Kidney (tissue), 14 donors: ENCODE data around the gene GP2. TPM values are rescaled to one million over a fixed set of nuclear protein-coding genes. Genes with fewer than 3 reads are reported as not detected.

Experiments used
- DNase-seq, 5 donors: peaks; one replicate each; pipeline ENCODE4 v3.0.0-alpha.2; 2013 to 2020
- FAIRE-seq: peaks from 2 replicates; lab custom pipeline; 2012; peaks lifted over from hg19 to GRCh38; lab: Jason Lieb, UNC
- H3K27ac ChIP-seq, 2 donors: one replicate each; pipeline ENCODE4 v1.7.0; 2013; ENCODE audit warnings: low read depth in 2 of 2, low read length in 2 of 2, inconsistent platforms in 1 of 2
- H3K27me3 ChIP-seq: one replicate; pipeline ENCODE4 v1.7.1; 2013; ENCODE audit warnings: low read length, inconsistent platforms; ENCODE audit not compliant: control insufficient read depth, insufficient read depth
- H3K36me3 ChIP-seq, 3 donors: one replicate each; pipeline versions ENCODE4 v1.7.0 to v1.7.1; 2013; ENCODE audit warnings: low read length in 3 of 3, control low read depth in 1 of 3, inconsistent platforms in 1 of 3; ENCODE audit not compliant: insufficient read depth in 3 of 3, control insufficient read depth in 2 of 3
- H3K4me1 ChIP-seq, 3 donors: one replicate each; pipeline versions ENCODE4 v1.7.0 to v1.7.1; 2013; ENCODE audit warnings: low read length in 3 of 3, inconsistent platforms in 1 of 3, low read depth in 1 of 3; ENCODE audit not compliant: control insufficient read depth in 2 of 3, insufficient read depth in 2 of 3
- H3K4me3 ChIP-seq, 3 donors: one replicate each; pipeline versions ENCODE4 v1.7.0 to v1.8.1; 2013; ENCODE audit warnings: low read length in 3 of 3, control low read depth in 1 of 3, inconsistent platforms in 1 of 3
- H3K9ac ChIP-seq, 3 donors: one replicate each; pipeline versions ENCODE4 v1.7.0 to v1.7.1; 2013; ENCODE audit warnings: low read length in 3 of 3, control low read depth in 1 of 3, inconsistent platforms in 1 of 3
- H3K9me3 ChIP-seq, 3 donors: one replicate each; pipeline versions ENCODE4 v1.7.0 to v1.7.1; 2013; ENCODE audit warnings: low read length in 3 of 3, control low read depth in 1 of 3, inconsistent platforms in 1 of 3; ENCODE audit not compliant: control insufficient read depth in 2 of 3, insufficient read depth in 1 of 3
- CTCF ChIP-seq: IDR thresholded peaks from 3 replicates; pipeline ENCODE4 v1.5.1; 2012; ENCODE audit warnings: mild to moderate bottlenecking, moderate library complexity, borderline replicate concordance; ENCODE audit not compliant: insufficient read depth; ENCODE audit errors: extremely low read depth
- intact Hi-C: fragments of 100-400 bp; cut with DNase I; formaldehyde crosslinking; loops from one replicate; pipeline ENCODE4 v1.11.1; 2022
- polyA plus RNA-seq: library from polyadenylated mRNA; stranded (reverse); fragments of 350-450 nt; fragmentation: Illumina TruSeq; extraction: RNeasy Lipid Tissue Mini Kit (QIAGEN cat#74804); gene quantifications from one replicate; pipeline ENCODE4 v1.2.3, GENCODE V29; 2014; ENCODE audit warnings: low read depth, low replicate concordance; ENCODE audit not compliant: insufficient read depth
- total RNA-seq: library from RNA; stranded (reverse); fragmentation: NEBNext Ultra II Directional; extraction: Animal tissue kit (Norgen Biotek cat#: 25700); gene quantifications from one replicate; pipeline ENCODE4 v1.2.1, GENCODE V29; 2021
- donor health status: control.
- donor health status: control.
- donor health status: control.
- donor health status: control.
- donor health status: control.
- donor health status: DM: yes; HTN: yes; CAD: no.
- donor health status: Normal renal cell carcinoma (clear cell type).

GP2 gene
- total and polyA plus RNA-seq, 2 donors from 2014 or later: 0.94 to 9.3 TPM

- H3K27ac ChIP-seq: peak overlapping the region; percentile 56 to 81
- no peak for TF ChIP-seq CTCF
- FAIRE-seq: no peak
These were observed 27.9 kb upstream of the GP2 start for GRCh38 chr16:20355114-20355782.

GRCh38 chr16:20353379-20353778, 26.1 kb upstream of the GP2 start:
- no peak for DNase-seq
- TF ChIP-seq CTCF: no peak

More at GRCh38 chr16:20355114-20355782, 27.9 kb upstream of the GP2 start:
- no peak overlapping the region for H3K9ac ChIP-seq
- no peaks in the 10 kb centered on the region for H3K36me3 ChIP-seq
- H3K9me3 ChIP-seq: no peaks in the 10 kb centered on the region
- intact Hi-C loops: no loop called here
- DNase-seq: no peak
- H3K4me3 ChIP-seq: no peak overlapping the region
- H3K27me3 ChIP-seq: no peaks in the 10 kb centered on the region
- peaks cover 0 to 7% (median 0%) of the 10 kb centered on the region in 3 donors for H3K4me1 ChIP-seq

GRCh38 chr16:20352615-20353014, 25.3 kb upstream of the GP2 start, which contains the start of gene UMOD:
UMOD (minus strand) TSS chr16:20352715; CDS start chr16:20350737, 1,978 bp downstream.
- intact Hi-C loops: no loop called here
- FAIRE-seq (no peak), DNase-seq (peak in 1 of 5 donors; percentile 15)
- peaks cover 0 to 7% (median 4%) of the 10 kb centered on the region in 3 donors for H3K4me1 ChIP-seq
- no peak for TF ChIP-seq CTCF
- peak within 1 kb of the TSS in 1 of 3 donors; percentile 68 for H3K9ac ChIP-seq
- no peaks in the 10 kb centered on the region for H3K27me3 ChIP-seq
- no peaks in the 10 kb centered on the region for H3K9me3 ChIP-seq
- H3K27ac ChIP-seq: peak within 1 kb of the TSS; percentile 70 to 81
- H3K4me3 ChIP-seq: peak within 1 kb of the TSS in 2 of 3 donors; percentile 46 to 57
- H3K36me3 ChIP-seq: no peaks in the 10 kb centered on the region

More at GRCh38 chr16:20353379-20353778, 26.1 kb upstream of the GP2 start:
- H3K9me3 ChIP-seq: no peaks in the 10 kb centered on the region
- H3K36me3 ChIP-seq: no peaks in the 10 kb centered on the region
- no peak for FAIRE-seq
- intact Hi-C loops: no loop called here
- H3K27me3 ChIP-seq: no peaks in the 10 kb centered on the region
- no peak overlapping the region for H3K9ac ChIP-seq
- H3K27ac ChIP-seq: peak overlapping the region; percentile 70 to 81
- H3K4me3 ChIP-seq: no peak overlapping the region
- H3K4me1 ChIP-seq: peaks cover 0 to 7% (median 2%) of the 10 kb centered on the region in 3 donors
